Testis (tissue), 2 donors: ENCODE measurements around the gene BLVRB.

Experiments
- POLR2A ChIP-seq: fragments of 450-650 bp; IDR thresholded peaks from one replicate; pipeline ENCODE4 v1.6.1; 2017; ENCODE audit warnings: antibody characterized with exemption, mild to moderate bottlenecking, moderate library complexity
- TF ChIP-seq, protein P1 (sequence below), 3 experiments: fragments of 450-650 bp in 2 of 3; fragments of 200-600 bp in 1 of 3; sonication (generic) in 1 of 3; IDR thresholded peaks; one replicate each; pipeline ENCODE4 v1.5.1; 2016 to 2019; ENCODE audit warnings: antibody characterized with exemption in 3 of 3, mild to moderate bottlenecking in 2 of 3, moderate library complexity in 1 of 3

DNA sequence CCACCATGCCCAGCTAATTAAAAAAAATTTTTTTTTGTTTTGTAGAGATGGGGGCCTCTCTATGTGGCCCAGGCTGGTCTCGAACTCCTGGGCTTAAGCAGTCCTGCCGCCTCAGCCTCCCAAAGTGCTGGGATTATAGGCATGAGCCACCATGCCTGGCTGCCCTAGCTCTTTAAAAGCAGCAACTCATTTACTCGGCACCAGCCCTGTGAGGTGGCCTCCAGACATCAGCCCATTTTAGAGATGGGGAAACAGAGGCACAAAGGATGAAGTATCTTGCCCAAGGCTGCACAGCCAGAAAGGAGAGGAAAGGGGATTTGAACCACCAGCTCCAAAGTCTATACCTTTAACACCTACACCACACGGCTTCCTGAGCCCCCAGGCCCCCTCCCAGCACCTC is 52.7 kb downstream of the BLVRB start:
- TF ChIP-seq, protein P1, sequence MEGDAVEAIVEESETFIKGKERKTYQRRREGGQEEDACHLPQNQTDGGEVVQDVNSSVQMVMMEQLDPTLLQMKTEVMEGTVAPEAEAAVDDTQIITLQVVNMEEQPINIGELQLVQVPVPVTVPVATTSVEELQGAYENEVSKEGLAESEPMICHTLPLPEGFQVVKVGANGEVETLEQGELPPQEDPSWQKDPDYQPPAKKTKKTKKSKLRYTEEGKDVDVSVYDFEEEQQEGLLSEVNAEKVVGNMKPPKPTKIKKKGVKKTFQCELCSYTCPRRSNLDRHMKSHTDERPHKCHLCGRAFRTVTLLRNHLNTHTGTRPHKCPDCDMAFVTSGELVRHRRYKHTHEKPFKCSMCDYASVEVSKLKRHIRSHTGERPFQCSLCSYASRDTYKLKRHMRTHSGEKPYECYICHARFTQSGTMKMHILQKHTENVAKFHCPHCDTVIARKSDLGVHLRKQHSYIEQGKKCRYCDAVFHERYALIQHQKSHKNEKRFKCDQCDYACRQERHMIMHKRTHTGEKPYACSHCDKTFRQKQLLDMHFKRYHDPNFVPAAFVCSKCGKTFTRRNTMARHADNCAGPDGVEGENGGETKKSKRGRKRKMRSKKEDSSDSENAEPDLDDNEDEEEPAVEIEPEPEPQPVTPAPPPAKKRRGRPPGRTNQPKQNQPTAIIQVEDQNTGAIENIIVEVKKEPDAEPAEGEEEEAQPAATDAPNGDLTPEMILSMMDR (IDR thresholded peaks at IDR 0.05) = no peak
- TF ChIP-seq POLR2A = no peak
